GM12878 (cell line): ENCODE results near the gene KIAA1217. TPM values are rescaled to one million over a fixed set of nuclear protein-coding genes. Genes with fewer than 3 reads are reported as not detected.

Experiments used
- ATAC-seq: fragments of 200-7000 bp; cut with Tn5 transposase; 3 replicates; pipeline ENCODE4 v1.9.1; 2020; ENCODE audit warnings: mild to moderate bottlenecking, moderate library complexity
- BruUV-seq: library from RNA; stranded (reverse); fragments of 400-500 nt; replicated peaks from 2 replicates; lab custom pipeline; 2021; lab: Mats Ljungman, UMichigan
- CTCF ChIA-PET: fragments of 300-600 bp; sonication (Branson Sonifier 250); formaldehyde crosslinking; extraction: SDS; loops from one replicate; lab custom pipeline; 2021; ENCODE audit warnings: inconsistent platforms; lab: Yijun Ruan, JAX
- POLR2A ChIA-PET: fragments of 350-600 bp; formaldehyde crosslinking; extraction: SDS; loops from one replicate; lab custom pipeline; 2021; ENCODE audit warnings: inconsistent platforms; lab: Charles Lee
- RAD21 ChIA-PET: fragments of 300-600 bp; sonication (Branson Sonifier 250); formaldehyde crosslinking; loops from one replicate; lab custom pipeline; 2023; ENCODE audit warnings: antibody characterized with exemption; ENCODE audit not compliant: unreplicated experiment; lab: Charles Lee
- SMC1A ChIA-PET: fragments of 300-600 bp; sonication (Branson Sonifier 250); formaldehyde crosslinking; loops from one replicate; lab custom pipeline; 2023; ENCODE audit not compliant: unreplicated experiment, uncharacterized antibody; lab: Charles Lee
- DNase-seq: peaks from one replicate; pipeline ENCODE4 v3.0.0-alpha.2; 2011; ENCODE audit warnings: low read depth, low spot score
- FAIRE-seq: peaks from 3 replicates; lab custom pipeline; 2011; peaks lifted over from hg19 to GRCh38; lab: Jason Lieb, UNC
- H2AFZ ChIP-seq: 2 replicates; pipeline ENCODE4 v1.6.0; 2011; ENCODE audit warnings: low read depth, low read length, control low read depth; ENCODE audit not compliant: control insufficient read depth
- H3K27ac ChIP-seq: 2 replicates; pipeline ENCODE4 v1.5.1; 2011; ENCODE audit warnings: control low read depth; ENCODE audit not compliant: control insufficient read depth, insufficient read depth
- H3K27me3 ChIP-seq, 2 experiments: replicated peaks in 1 of 2; 2 replicates each; pipeline versions ENCODE4 v1.6.0 to v1.6.1; 2011; ENCODE audit warnings: low read length in 1 of 2; ENCODE audit not compliant: control insufficient read depth in 2 of 2, insufficient read depth in 2 of 2
- H3K36me3 ChIP-seq, 2 experiments: 2 replicates each; pipeline ENCODE4 v1.5.1; 2011; ENCODE audit warnings: low read length in 1 of 2; ENCODE audit not compliant: control insufficient read depth in 2 of 2, insufficient read depth in 2 of 2
- H3K4me1 ChIP-seq: 2 replicates; pipeline ENCODE4 v1.6.1; 2011; ENCODE audit warnings: mild to moderate bottlenecking, low read length, moderate library complexity, mixed read lengths; ENCODE audit not compliant: control insufficient read depth, insufficient read depth
- H3K4me2 ChIP-seq: 2 replicates; pipeline ENCODE4 v1.6.0; 2011; ENCODE audit warnings: control low read depth; ENCODE audit not compliant: control insufficient read depth, insufficient read depth
- H3K4me3 ChIP-seq: fragments of 200-600 bp; sonication (generic); 2 replicates; pipeline ENCODE4 v1.5.1; 2016
- H3K79me2 ChIP-seq: 2 replicates; pipeline ENCODE4 v1.6.0; 2011; ENCODE audit warnings: low read length; ENCODE audit not compliant: control insufficient read depth, insufficient read depth
- H3K9ac ChIP-seq: 2 replicates; pipeline ENCODE4 v1.8.0; 2011; ENCODE audit warnings: low read length, control low read depth, mixed read lengths; ENCODE audit not compliant: control insufficient read depth, insufficient read depth
- H3K9me3 ChIP-seq: replicated peaks from 3 replicates; pipeline ENCODE4 v1.5.1; 2011; ENCODE audit warnings: mild to moderate bottlenecking, low read length; ENCODE audit not compliant: control insufficient read depth, insufficient read depth
- H4K20me1 ChIP-seq: 2 replicates; pipeline ENCODE4 v1.6.0; 2011; ENCODE audit not compliant: control insufficient read depth, insufficient read depth
- CEBPB ChIP-seq, 2 experiments: fragments of 150-350 bp in 1 of 2; IDR thresholded peaks; 2 replicates each; pipeline ENCODE4 v1.6.1; 2012 to 2014; ENCODE audit warnings: low read depth in 2 of 2, low read length in 2 of 2, borderline replicate concordance in 1 of 2, inconsistent platforms in 1 of 2
- CHD4 ChIP-seq: fragments of 200-600 bp; sonication (generic); IDR thresholded peaks from 2 replicates; pipeline ENCODE4 v1.6.1; 2016; ENCODE audit warnings: mild to moderate bottlenecking
- CREM ChIP-seq: IDR thresholded peaks from 2 replicates; pipeline ENCODE4 v1.6.1; 2014; ENCODE audit warnings: antibody characterized with exemption, low read depth
- EGR1 ChIP-seq, 2 experiments: IDR thresholded peaks; 1 replicate in 1 of 2; 2 replicates in 1 of 2; pipeline ENCODE4 v1.6.1; 2011 to 2012; ENCODE audit warnings: low read depth in 2 of 2, low read length in 2 of 2, borderline replicate concordance in 1 of 2, mild to moderate bottlenecking in 1 of 2, moderate library complexity in 1 of 2
- EZH2 ChIP-seq: IDR thresholded peaks from 2 replicates; pipeline ENCODE4 v1.6.1; 2012; ENCODE audit warnings: low read depth, mild to moderate bottlenecking, control low read depth, inconsistent platforms, low read length, borderline replicate concordance; ENCODE audit not compliant: control insufficient read depth
- IKZF1 ChIP-seq: fragments of 450-650 bp; conservative IDR thresholded peaks from 2 replicates; pipeline ENCODE4 v1.6.1; 2017; ENCODE audit warnings: antibody characterized with exemption, mild to moderate bottlenecking
- KLF5 ChIP-seq: fragments of 450-650 bp; IDR thresholded peaks from 2 replicates; pipeline ENCODE4 v1.6.1; 2014; ENCODE audit warnings: mild to moderate bottlenecking; ENCODE audit not compliant: partially characterized antibody
- LARP7 ChIP-seq: fragments of 450-650 bp; IDR thresholded peaks from 2 replicates; pipeline ENCODE4 v1.6.1; 2017; ENCODE audit warnings: mild to moderate bottlenecking
- MEF2A ChIP-seq: IDR thresholded peaks from 2 replicates; pipeline ENCODE4 v1.6.1; 2011; ENCODE audit warnings: low read depth, mild to moderate bottlenecking, low read length, moderate library complexity; ENCODE audit not compliant: insufficient read depth
- PKNOX1 ChIP-seq: fragments of 450-650 bp; IDR thresholded peaks from 2 replicates; pipeline ENCODE4 v1.6.1; 2016; ENCODE audit warnings: mild to moderate bottlenecking
- POLR2AphosphoS5 ChIP-seq: IDR thresholded peaks from 2 replicates; pipeline ENCODE4 v1.6.1; 2011; ENCODE audit warnings: mild to moderate bottlenecking, low read length, inconsistent platforms
- RAD21 ChIP-seq: IDR thresholded peaks from 2 replicates; pipeline ENCODE4 v1.6.1; 2011; ENCODE audit warnings: mild to moderate bottlenecking, low read depth, low read length, moderate library complexity; ENCODE audit not compliant: insufficient read depth
- RB1 ChIP-seq: fragments of 450-650 bp; formaldehyde crosslinking; IDR thresholded peaks from 2 replicates; pipeline ENCODE4 v1.6.1; 2017; ENCODE audit warnings: mild to moderate bottlenecking, borderline replicate concordance
- SMAD5 ChIP-seq: IDR thresholded peaks from 2 replicates; pipeline ENCODE4 v1.6.1; 2016; ENCODE audit warnings: antibody characterized with exemption, low read depth
- SREBF2 ChIP-seq: IDR thresholded peaks from 2 replicates; pipeline ENCODE4 v1.6.1; 2012; ENCODE audit warnings: mild to moderate bottlenecking, low read length
- WRNIP1 ChIP-seq: IDR thresholded peaks from 2 replicates; pipeline ENCODE4 v1.6.1; 2011; ENCODE audit warnings: low read depth, low read length, improper control_type of control experiment, borderline replicate concordance
- ZBED1 ChIP-seq: IDR thresholded peaks from 2 replicates; pipeline ENCODE4 v1.6.1; 2016; ENCODE audit warnings: borderline replicate concordance
- WGBS: methylation state at CpG from one replicate; pipeline ENCODE4 v1.1.6; 2016; ENCODE audit warnings: low lambda C conversion rate; ENCODE audit not compliant: insufficient replicate concordance, insufficient coverage; ENCODE audit errors: missing lambda C conversion rate; 5-methylcytosine and 5-hydroxymethylcytosine counted together
- in situ Hi-C: fragments of 300-500 bp; cut with MboI; formaldehyde crosslinking; loops from 9 replicates; pipeline ENCODE4 v1.14.3; 2018; ENCODE audit warnings: mixed read lengths
- intact Hi-C: fragments of 100-400 bp; cut with micrococcal nuclease; formaldehyde crosslinking; loops from one replicate; pipeline ENCODE4 v1.14.2; 2022; ENCODE audit not compliant: unreplicated experiment
- polyA plus RNA-seq, 11 experiments: library from polyadenylated mRNA; depleted of rRNA in 4 of 11; unstranded in 6 of 11; stranded (reverse) in 5 of 11; fragments of >200 nt; fragmentation: Nextera tagmentation in 4 of 11; fragmentation: Illumina TruSeq in 1 of 11; extraction: Ambion mirVana in 4 of 11; extraction: Trizol in 1 of 11; gene quantifications; 1 replicate in 1 of 11; 2 replicates in 10 of 11; pipeline versions ENCODE4 v1.2.1 to v1.2.3, GENCODE V29; 2011 to 2016; ENCODE audit warnings: inconsistent platforms in 2 of 11, missing spikeins in 2 of 11, low read depth in 1 of 11
- total RNA-seq, 4 experiments: library from RNA; depleted of rRNA in 3 of 4; stranded (reverse); fragments of >200 nt in 3 of 4; fragmentation: Illumina TruSeq in 1 of 4; extraction: Trizol in 1 of 4; gene quantifications; 2 replicates each; pipeline versions ENCODE4 v1.2.1 to v1.2.3, GENCODE V29; 2013 to 2021
- TF ChIP-seq, protein P1 (sequence below): fragments of 450-650 bp; IDR thresholded peaks from 2 replicates; pipeline ENCODE4 v1.6.1; 2014; ENCODE audit warnings: mild to moderate bottlenecking

The KIAA1217 gene
- total and polyA plus RNA-seq, 10 of the 15 experiments (the other 5 are each of a cell fraction or from before 2014, with no cell fraction given), result 0.57 to 3.8 (median 2.1) TPM

GRCh38 chr10:24536636-24537035, 327.7 kb downstream of the KIAA1217 start:
- Histone ChIP-seq H3K79me2 (no peaks in the 10 kb centered on the region), H3K4me1 (no peaks in the 10 kb centered on the region), H3K4me3 (no peak overlapping the region), H3K9me3 (no peaks in the 10 kb centered on the region), H3K9ac (no peak overlapping the region), H4K20me1 (no peaks in the 10 kb centered on the region), H2AFZ (no peak overlapping the region), H3K4me2 (no peak overlapping the region), H3K36me3 (no peaks in the 10 kb centered on the region; a peak in 1 of 4 replicates), H3K27ac (no peak overlapping the region), H3K27me3 (no peaks in the 10 kb centered on the region)
- DNase-seq, result no peak
- SMC1A ChIA-PET, result interaction anchor here (0.7 to 1.2 kb wide), 3 partner anchors 9 to 523 kb away, joined by 3 read pairs; no protein-coding TSS in a partner anchor
- no peak for FAIRE-seq
- RAD21 ChIA-PET, result no interaction called here
- CTCF ChIA-PET, result no interaction called here
- WGBS, result 51% methylated on average over 11 of the region's 11 CpGs
- no peak for TF ChIP-seq ZBED1
- TF ChIP-seq CEBPB (IDR thresholded peaks at IDR 0.05; ENCODE audit: borderline replicate concordance in 1 of 2, low read depth in 2 of 2, low read length in 2 of 2), result no peak
- TF ChIP-seq IKZF1, result no peak
- no peak for TF ChIP-seq KLF5
- no peak for TF ChIP-seq WRNIP1
- TF ChIP-seq CREM, result no peak
- no peak for TF ChIP-seq SREBF2
- TF ChIP-seq CHD4, result no peak
- TF ChIP-seq EGR1 (IDR thresholded peaks at IDR 0.05; ENCODE audit: borderline replicate concordance in 1 of 2, low read depth in 2 of 2, low read length in 2 of 2), result no peak
- no peak for TF ChIP-seq RAD21
- TF ChIP-seq EZH2, result no peak
- TF ChIP-seq, protein P1, sequence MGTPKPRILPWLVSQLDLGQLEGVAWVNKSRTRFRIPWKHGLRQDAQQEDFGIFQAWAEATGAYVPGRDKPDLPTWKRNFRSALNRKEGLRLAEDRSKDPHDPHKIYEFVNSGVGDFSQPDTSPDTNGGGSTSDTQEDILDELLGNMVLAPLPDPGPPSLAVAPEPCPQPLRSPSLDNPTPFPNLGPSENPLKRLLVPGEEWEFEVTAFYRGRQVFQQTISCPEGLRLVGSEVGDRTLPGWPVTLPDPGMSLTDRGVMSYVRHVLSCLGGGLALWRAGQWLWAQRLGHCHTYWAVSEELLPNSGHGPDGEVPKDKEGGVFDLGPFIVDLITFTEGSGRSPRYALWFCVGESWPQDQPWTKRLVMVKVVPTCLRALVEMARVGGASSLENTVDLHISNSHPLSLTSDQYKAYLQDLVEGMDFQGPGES, result no peak
- TF ChIP-seq PKNOX1, result no peak
- no peak for TF ChIP-seq RB1
- TF ChIP-seq POLR2AphosphoS5, result no peak
- TF ChIP-seq LARP7, result no peak
- TF ChIP-seq MEF2A, result no peak
- no peak for TF ChIP-seq SMAD5
- no peak for ATAC-seq
- in situ Hi-C loops, result no loop called here
- intact Hi-C loops, result no loop called here
- POLR2A ChIA-PET, result no interaction called here
- no TSS peak for BruUV-seq
